Hepatocyte (in vitro differentiated cells): ENCODE data around the gene NEMF. TPM values are rescaled to one million over a fixed set of nuclear protein-coding genes. Genes with fewer than 3 reads are reported as not detected.

ENCODE experiments used
- DNase-seq: peaks from one replicate; pipeline ENCODE4 v3.0.0-alpha.2; 2016; ENCODE audit warnings: low spot score
- H2AFZ ChIP-seq: fragments of 200-600 bp; sonication (generic); 2 replicates; pipeline ENCODE4 v1.6.0; 2016; ENCODE audit warnings: antibody characterized with exemption, mild to moderate bottlenecking
- H3K27ac ChIP-seq: fragments of 200-600 bp; sonication (generic); 2 replicates; pipeline ENCODE4 v1.5.1; 2016; ENCODE audit warnings: mild to moderate bottlenecking
- H3K27me3 ChIP-seq: fragments of 200-600 bp; sonication (generic); 2 replicates; pipeline ENCODE4 v1.6.1; 2016
- H3K36me3 ChIP-seq: fragments of 200-600 bp; sonication (generic); replicated peaks from 2 replicates; pipeline ENCODE4 v1.5.1; 2016; ENCODE audit warnings: low read depth; ENCODE audit not compliant: insufficient read depth
- H3K4me1 ChIP-seq: fragments of 200-600 bp; sonication (generic); 2 replicates; pipeline ENCODE4 v1.5.1; 2016; ENCODE audit warnings: mild to moderate bottlenecking, moderate library complexity; ENCODE audit not compliant: insufficient read depth
- H3K4me2 ChIP-seq: fragments of 200-600 bp; sonication (generic); 2 replicates; pipeline ENCODE4 v1.6.0; 2016
- H3K4me3 ChIP-seq: fragments of 200-600 bp; sonication (generic); 2 replicates; pipeline ENCODE4 v1.5.1; 2016; ENCODE audit warnings: mild to moderate bottlenecking
- H3K79me2 ChIP-seq: fragments of 200-600 bp; sonication (generic); 2 replicates; pipeline ENCODE4 v1.6.0; 2017; ENCODE audit warnings: mild to moderate bottlenecking
- H3K9me2 ChIP-seq: fragments of 200-600 bp; sonication (generic); replicated peaks from 2 replicates; pipeline ENCODE4 v1.6.0; 2017; ENCODE audit warnings: mild to moderate bottlenecking; ENCODE audit not compliant: insufficient read depth
- H3K9me3 ChIP-seq: fragments of 200-600 bp; sonication (generic); 2 replicates; pipeline ENCODE4 v1.5.1; 2016; ENCODE audit warnings: low read depth, mild to moderate bottlenecking
- H4K20me1 ChIP-seq: fragments of 200-600 bp; sonication (generic); 2 replicates; pipeline ENCODE4 v1.6.0; 2016; ENCODE audit warnings: mild to moderate bottlenecking; ENCODE audit not compliant: insufficient read depth, poor library complexity, severe bottlenecking
- CTCF ChIP-seq: fragments of 200-600 bp; sonication (generic); IDR thresholded peaks from 2 replicates; pipeline ENCODE4 v1.5.1; 2016; ENCODE audit warnings: antibody characterized with exemption, mild to moderate bottlenecking; ENCODE audit not compliant: poor library complexity
- EZH2 ChIP-seq: fragments of 200-600 bp; sonication (generic); IDR thresholded peaks from 2 replicates; pipeline ENCODE4 v1.6.1; 2016; ENCODE audit warnings: antibody characterized with exemption, mild to moderate bottlenecking, borderline replicate concordance
- EZH2phosphoT487 ChIP-seq: fragments of 200-600 bp; sonication (generic); IDR thresholded peaks from one replicate; pipeline ENCODE4 v1.6.1; 2018; ENCODE audit warnings: antibody characterized with exemption, mild to moderate bottlenecking, low read depth, moderate library complexity; ENCODE audit not compliant: unreplicated experiment, severe bottlenecking
- WGBS: methylation state at CpG from one replicate; pipeline ENCODE4 v1.1.6; 2016; ENCODE audit warnings: low lambda C conversion rate; ENCODE audit errors: missing lambda C conversion rate; 5-methylcytosine and 5-hydroxymethylcytosine counted together
- polyA plus RNA-seq: library from polyadenylated mRNA; unstranded; fragments of >200 nt; fragmentation: Nextera tagmentation; extraction: Ambion mirVana; gene quantifications from 2 replicates; pipeline ENCODE4 v1.2.1, GENCODE V29; 2016
- total RNA-seq: library from RNA; depleted of rRNA; stranded (reverse); fragments of >200 nt; gene quantifications from 2 replicates; pipeline ENCODE4 v1.2.3, GENCODE V29; 2014

NEMF gene
- total and polyA plus RNA-seq, 2 experiments from 2014 or later = 34.0 to 49.5 TPM

- Histone ChIP-seq H3K27me3 (no peaks in the 10 kb centered on the region), H3K4me2 (peak overlapping the region; percentile 80), H4K20me1 (no peaks in the 10 kb centered on the region), H3K27ac (peak overlapping the region; percentile 100), H2AFZ (no peak overlapping the region), H3K79me2 (peaks cover 58% of the 10 kb centered on the region), H3K36me3 (no peaks in the 10 kb centered on the region), H3K4me1 (peaks cover 26% of the 10 kb centered on the region), H3K9me2 (no peaks in the 10 kb centered on the region), H3K9me3 (no peaks in the 10 kb centered on the region), H3K4me3 (peak overlapping the region; percentile 92)
- 34% methylated on average over 15 of the region's 15 CpGs for WGBS
- no peak for DNase-seq
- TF ChIP-seq EZH2phosphoT487 (no peak), CTCF (no peak), EZH2 (no peak)
These were observed 82.9 kb downstream of the NEMF start for GRCh38 chr14:49769581-49770211.

GRCh38 chr14:49769171-49769570 lies 83.4 kb downstream of the NEMF start:
- Histone ChIP-seq H3K27ac (peak overlapping the region; percentile 100), H3K79me2 (peaks cover 55% of the 10 kb centered on the region), H3K9me2 (no peaks in the 10 kb centered on the region), H3K27me3 (no peaks in the 10 kb centered on the region), H3K9me3 (no peaks in the 10 kb centered on the region), H3K4me3 (peak overlapping the region; percentile 92), H2AFZ (no peak overlapping the region), H3K4me2 (peak overlapping the region; percentile 80), H4K20me1 (no peaks in the 10 kb centered on the region), H3K4me1 (peaks cover 26% of the 10 kb centered on the region), H3K36me3 (no peaks in the 10 kb centered on the region)
- DNase-seq = no peak
- WGBS = 21% methylated on average over 6 of the region's 6 CpGs
- TF ChIP-seq EZH2 = no peak
- TF ChIP-seq CTCF = no peak
- no peak for TF ChIP-seq EZH2phosphoT487

GRCh38 chr14:49768301-49769121 lies 84.1 kb downstream of the NEMF start:
- peak; percentile 80 for DNase-seq
- Histone ChIP-seq H3K27me3 (no peaks in the 10 kb centered on the region), H3K27ac (peak overlapping the region; percentile 100), H3K4me3 (peak overlapping the region; percentile 92), H3K79me2 (peaks cover 48% of the 10 kb centered on the region), H3K4me2 (peak overlapping the region; percentile 80), H3K9me2 (no peaks in the 10 kb centered on the region), H2AFZ (peak overlapping the region; percentile 67), H3K4me1 (peaks cover 26% of the 10 kb centered on the region), H4K20me1 (no peaks in the 10 kb centered on the region), H3K9me3 (no peaks in the 10 kb centered on the region), H3K36me3 (no peaks in the 10 kb centered on the region)
- no peak for TF ChIP-seq EZH2phosphoT487
- no peak for TF ChIP-seq CTCF
- TF ChIP-seq EZH2 = no peak
- WGBS = under 1% methylated on average over 66 of the region's 67 CpGs
